ENCODE measurements around the gene SSBP4. TPM values are rescaled to one million over a fixed set of nuclear protein-coding genes. Genes with fewer than 3 reads are reported as not detected.
A peak's percentile ranks its signal among the peaks of the same experiment; 100 is the strongest.

Gene SSBP4
- total and polyA plus RNA-seq, 2 experiments from 2014 or later: 44.4 to 52.0 TPM

- Mint-ChIP-seq H3K4me3 (peak overlapping the region; percentile 78), H3K27me3 (ENCODE audit: insufficient read depth, low read depth, poor library complexity) (peaks cover 31% of the 10 kb centered on the region), H3K36me3 (ENCODE audit: low read depth) (peaks cover 18% of the 10 kb centered on the region), H3K9me3 (no peaks in the 10 kb centered on the region), H3K4me1 (peaks cover 35% of the 10 kb centered on the region), H3K27ac (0 out of 2 replicates have a peak overlapping the region, but pooled peaks have one; percentile 13)
- DNase-seq (ENCODE audit: low spot score) (no peak), ATAC-seq (no peak)
- H3K79me2 ChIP-seq (replicated peaks; ENCODE audit: insufficient read depth): no peaks in the 10 kb centered on the region
- H3K27ac ChIP-seq (ENCODE audit: low read depth): no peak overlapping the region
- H3K4me1 ChIP-seq (ENCODE audit: insufficient read depth): peaks cover 40% of the 10 kb centered on the region
- no peaks in the 10 kb centered on the region for H3K36me3 ChIP-seq (ENCODE audit: insufficient read depth)
- TF ChIP-seq ZNF462 (CRISPR knock-in tag; IDR thresholded peaks at IDR 0.05) (no peak), CTCF (conservative IDR thresholded peaks at IDR 0.05; ENCODE audit: low read depth in 2 of 2) (no peak), ZNF114 (CRISPR knock-in tag; IDR thresholded peaks at IDR 0.05) (no peak), CREB1 (CRISPR knock-in tag; IDR thresholded peaks at IDR 0.05; ENCODE audit: low read depth) (no peak), ZNF331 (CRISPR knock-in tag; IDR thresholded peaks at IDR 0.05; ENCODE audit: low read depth) (no peak), POLR2AphosphoS5 (IDR thresholded peaks at IDR 0.05; ENCODE audit: low read depth) (no peak), EZH2 (IDR thresholded peaks at IDR 0.05; ENCODE audit: low read depth, unreplicated experiment) (no peak), ETS1 (IDR thresholded peaks at IDR 0.05) (no peak), STAT1 (IDR thresholded peaks at IDR 0.05; ENCODE audit: unreplicated experiment) (no peak), EZH2phosphoT487 (IDR thresholded peaks at IDR 0.05; ENCODE audit: unreplicated experiment) (no peak), JUNB (IDR thresholded peaks at IDR 0.05; ENCODE audit: unreplicated experiment) (no peak)
- peaks cover 3% of the 10 kb centered on the region for H4K20me1 ChIP-seq (replicated peaks; ENCODE audit: insufficient read depth)
- H3K9me2 ChIP-seq (ENCODE audit: insufficient read depth): no peaks in the 10 kb centered on the region
- H3K27me3 ChIP-seq (ENCODE audit: insufficient read depth): no peaks in the 10 kb centered on the region
- H3K4me2 ChIP-seq: peak overlapping the region; percentile 81; the same call in 1 of the 2 replicates
- H2AFZ ChIP-seq: no peak overlapping the region
- peaks cover 33% of the 10 kb centered on the region; the same call in 1 of the 2 replicates for H3F3A ChIP-seq (replicated peaks; ENCODE audit: low read depth)
- peak overlapping the region; percentile 79 for H3K4me3 ChIP-seq
Observed at GRCh38 chr19:18435842-18436670, 16.9 kb downstream of the SSBP4 start.
